ENCODE data around the gene CDC34. TPM values are rescaled to one million over a fixed set of nuclear protein-coding genes. Genes with fewer than 3 reads are reported as not detected.

The CDC34 gene
- total RNA-seq, 1 experiment from 2014 or later = 112 TPM

DNA sequence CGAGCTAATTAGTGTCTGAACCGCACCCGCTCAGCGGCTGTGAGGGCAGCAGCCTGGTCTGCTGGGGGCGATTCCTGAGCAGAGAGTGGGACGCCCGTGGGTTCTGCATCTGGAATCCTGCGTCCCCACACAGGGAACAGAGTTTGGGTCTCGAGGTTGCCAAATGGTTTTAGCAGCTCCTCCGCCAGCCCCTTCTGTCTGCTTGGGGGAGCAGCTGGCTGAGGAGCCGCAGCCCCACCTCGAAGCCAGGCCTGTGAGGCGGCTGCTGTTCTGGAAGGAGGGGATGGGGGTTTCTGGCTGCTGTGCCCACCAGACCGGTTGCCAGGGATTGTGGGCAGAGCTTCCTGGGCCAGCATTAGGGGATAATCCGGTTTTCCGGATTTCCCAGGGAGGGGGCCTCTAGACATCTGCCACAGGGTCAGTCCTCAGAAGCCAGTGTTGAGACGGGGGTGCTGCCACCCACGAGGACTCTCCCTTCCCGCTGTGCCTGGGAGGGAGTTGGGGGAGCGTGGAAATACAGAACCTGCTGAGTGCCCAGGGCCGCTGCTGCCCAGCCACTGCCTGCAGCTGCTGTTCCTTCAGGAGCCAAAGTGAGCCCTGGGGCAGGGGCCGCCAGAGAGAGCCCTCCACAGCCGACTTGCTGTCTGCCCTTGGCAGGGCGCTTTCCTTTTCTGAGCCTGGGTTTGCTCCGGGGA, 2.0 kb downstream of the CDC34 start:
- Histone ChIP-seq H3K9me3 (ENCODE audit: control insufficient read depth, low read depth, low read length) (no peaks in the 10 kb centered on the region), H3T11ph (ENCODE audit: low read length) (no peak overlapping the region), H3K4me1 (ENCODE audit: insufficient read depth, low read length) (no peaks in the 10 kb centered on the region), H3K27ac (ENCODE audit: insufficient read length, low read depth, low read length) (no peak overlapping the region), H2BK12ac (ENCODE audit: insufficient read length, low read depth, low read length) (no peak overlapping the region), H2AK5ac (ENCODE audit: insufficient read length, low read length) (no peak overlapping the region), H2AFZ (ENCODE audit: low read length) (no peak overlapping the region), H3K23ac (ENCODE audit: insufficient read length, low read depth, low read length) (no peak overlapping the region), H3K18ac (ENCODE audit: insufficient read length, low read depth, low read length) (no peak overlapping the region), H3K27me3 (ENCODE audit: insufficient read depth, low read length) (no peaks in the 10 kb centered on the region), H3K9ac (ENCODE audit: extremely low read depth, insufficient read length, low read length) (peak overlapping the region; percentile 64), H3K4ac (ENCODE audit: low read depth, low read length) (0 out of 2 replicates have a peak overlapping the region, but pooled peaks have one; percentile 13), H4K8ac (replicated peaks; ENCODE audit: insufficient read length, low read depth, low read length) (no peak overlapping the region), H2BK20ac (ENCODE audit: low read depth, low read length, poor library complexity, severe bottlenecking) (no peak overlapping the region), H3K56ac (ENCODE audit: insufficient read length, low read depth, low read length) (no peak overlapping the region), H3K4me2 (ENCODE audit: insufficient read depth, insufficient read length, low read length) (peak overlapping the region; percentile 51), H4K5ac (ENCODE audit: insufficient read length, low read depth, low read length) (no peak overlapping the region), H2BK120ac (ENCODE audit: low read depth, low read length, poor library complexity, severe bottlenecking) (no peak overlapping the region), H4K91ac (ENCODE audit: insufficient read length, low read depth, low read length) (no peak overlapping the region), H3K79me2 (ENCODE audit: insufficient read depth, low read length) (peaks cover 13% of the 10 kb centered on the region; the same call in 1 of the 2 replicates), H4K20me1 (ENCODE audit: control insufficient read depth, insufficient read depth, insufficient read length) (peaks cover 4% of the 10 kb centered on the region), H2BK15ac (ENCODE audit: low read depth, low read length) (no peak overlapping the region), H3K14ac (ENCODE audit: insufficient read depth, low read length) (peak overlapping the region; percentile 48; the same call in 1 of the 2 replicates), H3K79me1 (ENCODE audit: insufficient read depth, low read depth, low read length, poor library complexity, severe bottlenecking) (peaks cover 8% of the 10 kb centered on the region), H2BK5ac (ENCODE audit: insufficient read length, low read length) (no peak overlapping the region), H3K23me2 (ENCODE audit: insufficient read length, low read depth, low read length, poor library complexity, severe bottlenecking) (peaks cover 6% of the 10 kb centered on the region)
- no peak for DNase-seq
- H3K27ac Mint-ChIP-seq = no peak overlapping the region
- H3K36me3 Mint-ChIP-seq (ENCODE audit: insufficient read depth in 1 of 3, low read depth in 3 of 3) = peaks cover 10 to 21% (median 16%) of the 10 kb centered on the region in 3 experiments
- peaks cover 5 to 16% of the 10 kb centered on the region in 2 experiments for H3K4me1 Mint-ChIP-seq
- H3K4me3 Mint-ChIP-seq = peak overlapping the region; percentile 84 to 88
- TF ChIP-seq, protein P1, sequence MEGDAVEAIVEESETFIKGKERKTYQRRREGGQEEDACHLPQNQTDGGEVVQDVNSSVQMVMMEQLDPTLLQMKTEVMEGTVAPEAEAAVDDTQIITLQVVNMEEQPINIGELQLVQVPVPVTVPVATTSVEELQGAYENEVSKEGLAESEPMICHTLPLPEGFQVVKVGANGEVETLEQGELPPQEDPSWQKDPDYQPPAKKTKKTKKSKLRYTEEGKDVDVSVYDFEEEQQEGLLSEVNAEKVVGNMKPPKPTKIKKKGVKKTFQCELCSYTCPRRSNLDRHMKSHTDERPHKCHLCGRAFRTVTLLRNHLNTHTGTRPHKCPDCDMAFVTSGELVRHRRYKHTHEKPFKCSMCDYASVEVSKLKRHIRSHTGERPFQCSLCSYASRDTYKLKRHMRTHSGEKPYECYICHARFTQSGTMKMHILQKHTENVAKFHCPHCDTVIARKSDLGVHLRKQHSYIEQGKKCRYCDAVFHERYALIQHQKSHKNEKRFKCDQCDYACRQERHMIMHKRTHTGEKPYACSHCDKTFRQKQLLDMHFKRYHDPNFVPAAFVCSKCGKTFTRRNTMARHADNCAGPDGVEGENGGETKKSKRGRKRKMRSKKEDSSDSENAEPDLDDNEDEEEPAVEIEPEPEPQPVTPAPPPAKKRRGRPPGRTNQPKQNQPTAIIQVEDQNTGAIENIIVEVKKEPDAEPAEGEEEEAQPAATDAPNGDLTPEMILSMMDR (conservative IDR thresholded peaks at IDR 0.05) = no peak
- WGBS (ENCODE audit: extremely low coverage, insufficient read length, low lambda C conversion rate) = no CpG with 5 or more reads among the region's 25 CpGs
- no peaks in the 10 kb centered on the region for H3K9me3 Mint-ChIP-seq
- peaks cover under 1% of the 10 kb centered on the region; the same call in 1 of the 2 replicates for H3K27me3 Mint-ChIP-seq (ENCODE audit: low read depth)

Data from H9 (cell line).